ENCODE results near the gene IFNGR1.

Gene IFNGR1

DNA sequence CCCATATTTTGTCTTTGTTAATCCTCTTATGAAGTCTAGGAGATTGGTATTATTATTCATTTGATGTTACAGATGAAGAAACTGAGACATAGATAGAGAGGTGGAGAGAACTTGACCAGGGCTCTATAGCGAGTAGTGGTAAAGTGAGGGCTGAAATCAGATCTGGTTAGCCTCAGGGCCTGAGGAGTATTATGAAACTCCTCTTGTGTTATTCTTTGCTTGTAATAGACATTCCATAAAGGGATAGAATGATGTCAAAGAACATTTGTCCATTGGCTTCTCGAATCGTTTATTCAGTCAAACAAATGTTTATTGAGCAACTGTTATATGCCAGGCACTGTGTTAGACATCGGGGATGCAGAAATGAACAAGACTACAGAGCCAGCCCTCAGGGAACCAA lies 45.7 kb downstream of the IFNGR1 start, which contains the start of gene IL22RA2:
Gene IL22RA2, minus strand, starts transcription at position 144 of the 400 bp plus-strand sequence. CDS start 11,895 bp downstream, outside the sequence.
- no peak for DNase-seq

DNA sequence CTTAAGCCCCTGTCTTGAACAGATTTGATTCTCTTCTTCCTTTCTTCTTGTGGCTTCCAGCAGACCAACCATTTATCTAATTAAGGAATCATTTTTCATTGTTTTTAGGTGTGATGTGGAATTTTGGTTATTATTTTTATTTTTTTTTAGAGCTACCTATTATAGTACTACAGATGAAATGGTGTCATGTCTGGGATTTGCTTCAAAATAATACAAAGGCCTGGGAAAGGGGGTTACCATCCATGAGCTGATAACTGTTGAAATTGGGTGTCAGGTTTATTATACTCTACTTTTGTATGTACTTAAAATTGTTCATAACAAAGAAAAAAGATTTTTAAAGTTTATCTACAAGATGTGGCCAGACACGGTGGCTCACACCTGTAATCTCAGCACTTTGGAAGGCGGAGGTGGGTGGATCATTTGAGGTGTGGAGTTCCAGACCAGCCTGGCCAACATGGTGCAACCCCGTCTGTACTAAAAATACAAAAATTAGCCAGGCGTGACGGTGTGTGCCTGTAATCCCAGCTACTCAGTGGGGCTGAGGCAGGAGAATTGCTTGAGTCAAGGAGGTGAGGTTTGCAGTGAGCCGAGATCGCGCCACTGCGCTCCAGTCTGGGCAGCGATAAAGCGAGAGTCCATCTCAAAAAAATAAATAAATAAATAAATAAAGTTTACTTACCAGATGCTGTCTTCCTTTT lies 46.3 kb downstream of the IFNGR1 start:
- no peak for DNase-seq

DNA sequence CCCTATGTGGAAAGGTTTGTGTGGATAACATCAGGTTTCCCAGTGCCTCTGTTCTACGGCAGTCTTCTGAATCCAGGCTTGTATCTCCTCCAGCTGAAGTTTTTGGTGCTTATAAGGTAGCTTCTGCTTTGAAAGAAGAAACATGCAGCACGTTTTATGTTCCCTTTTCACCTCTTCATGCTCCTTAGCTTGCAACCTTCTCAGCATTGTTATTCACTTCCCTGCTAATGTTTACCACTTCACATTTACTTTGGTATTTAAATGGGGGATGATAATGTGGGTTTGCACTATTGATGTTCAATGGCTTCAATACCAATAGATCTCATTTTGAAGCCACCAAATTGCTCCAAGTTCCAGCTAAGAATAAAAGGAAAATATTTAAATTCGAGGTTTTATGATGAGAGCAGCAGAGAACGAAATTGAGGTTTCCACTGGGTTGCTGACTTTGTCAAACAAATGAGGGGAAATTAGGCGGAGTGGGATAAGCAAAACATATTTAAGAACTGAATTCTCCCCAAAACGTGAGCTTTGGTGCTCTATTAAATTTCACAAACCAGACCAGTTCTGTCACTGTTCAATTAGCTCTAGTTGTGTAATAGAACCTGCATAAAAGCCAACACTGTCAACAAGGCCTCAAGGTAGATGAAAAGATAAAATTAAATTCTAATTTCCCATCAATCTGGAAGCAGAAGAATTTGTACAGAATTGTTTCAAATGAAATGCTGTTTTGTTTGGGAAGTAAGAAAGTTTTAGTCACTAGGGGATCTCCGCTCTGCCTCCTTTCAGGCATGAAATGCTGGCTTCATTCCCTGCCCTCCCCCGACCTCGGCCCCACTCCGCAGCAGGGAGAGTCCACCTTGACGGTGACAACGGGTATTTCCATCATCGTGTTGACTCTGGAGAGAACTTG lies 47.1 kb downstream of the IFNGR1 start:
- no peak for DNase-seq

DNA sequence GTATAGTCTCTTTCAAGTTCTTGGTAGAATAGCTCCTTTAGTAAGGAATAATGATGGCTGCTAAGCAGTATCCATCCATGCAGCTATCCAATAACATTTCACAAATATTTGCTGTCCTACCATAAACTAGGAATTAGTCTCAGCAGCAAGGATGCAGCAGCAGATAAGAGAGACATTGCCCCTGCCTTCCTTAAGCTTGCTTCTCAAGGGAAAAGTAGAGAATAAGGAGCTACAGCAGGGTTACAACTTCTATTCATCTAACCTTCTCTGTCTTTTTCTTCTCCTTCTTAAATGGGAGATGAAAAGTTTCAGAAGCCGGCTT lies 48.2 kb downstream of the IFNGR1 start:
- DNase-seq = no peak

DNA sequence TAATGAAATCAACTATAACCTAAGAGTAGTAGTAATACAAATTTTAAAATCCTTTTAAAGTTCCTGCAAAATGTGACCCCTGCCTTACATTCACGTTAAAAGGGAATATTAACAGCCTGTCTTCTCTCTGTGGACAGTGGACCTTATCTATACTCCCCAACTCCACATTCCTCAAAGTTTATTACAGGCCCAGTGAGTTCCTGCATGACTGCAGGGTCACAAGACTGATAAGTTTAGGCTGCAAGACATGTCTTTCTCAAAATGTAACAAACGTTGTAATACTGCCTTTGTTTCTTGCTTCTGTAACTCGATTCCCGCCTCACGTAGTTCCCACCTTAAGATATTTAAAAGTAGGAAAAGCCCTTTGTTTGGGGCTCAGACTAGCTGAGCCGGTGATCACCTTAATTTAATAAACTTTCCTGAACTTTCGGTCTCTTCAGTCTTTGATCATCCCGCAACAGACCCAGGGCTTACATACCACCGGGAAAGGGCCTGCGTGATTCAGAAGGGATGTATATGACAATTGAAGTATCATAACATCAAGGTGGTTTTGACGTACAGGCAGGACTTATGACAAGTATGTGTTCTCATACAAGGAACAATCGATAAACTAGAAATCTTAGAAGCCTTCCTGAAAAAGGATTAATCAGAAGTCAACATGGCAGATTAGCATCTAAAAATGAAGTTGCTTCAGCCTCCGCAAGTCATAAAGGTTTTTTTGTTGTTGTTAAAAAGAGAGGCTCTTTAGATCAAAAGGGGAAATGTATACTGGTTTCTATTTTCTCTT lies 48.7 kb downstream of the IFNGR1 start:
- no peak for DNase-seq

DNA sequence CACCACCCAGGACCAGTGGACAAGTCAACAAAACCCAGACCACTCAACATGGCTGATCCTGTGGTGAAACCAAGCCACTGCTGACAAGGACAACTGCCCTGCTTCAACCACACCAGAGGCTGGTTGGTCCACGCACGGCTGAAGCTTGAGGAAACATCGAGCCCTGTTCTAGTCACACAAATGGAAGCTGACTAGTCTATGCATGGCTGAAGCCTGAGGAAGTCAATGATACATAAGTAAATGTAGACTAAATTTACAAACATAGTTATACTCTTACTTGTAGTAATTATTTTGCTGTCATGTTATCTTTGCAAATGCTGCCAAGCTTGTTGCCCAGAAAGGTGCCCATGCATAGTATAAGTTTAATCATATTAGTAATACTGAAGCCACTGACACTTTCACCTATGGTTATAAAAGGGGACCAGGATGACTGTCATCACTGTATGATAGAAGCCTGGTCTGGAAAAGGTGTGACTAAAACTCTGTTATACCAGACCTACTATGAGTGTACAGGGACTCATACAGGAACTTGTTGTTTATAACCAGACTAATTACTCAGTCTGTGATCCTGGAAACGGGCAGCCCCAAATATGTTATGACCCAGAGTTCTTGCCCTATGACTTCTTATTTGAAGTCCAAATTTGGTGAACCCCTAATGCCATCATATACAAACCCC lies 51.3 kb downstream of the IFNGR1 start:
- DNase-seq = no peak

DNA sequence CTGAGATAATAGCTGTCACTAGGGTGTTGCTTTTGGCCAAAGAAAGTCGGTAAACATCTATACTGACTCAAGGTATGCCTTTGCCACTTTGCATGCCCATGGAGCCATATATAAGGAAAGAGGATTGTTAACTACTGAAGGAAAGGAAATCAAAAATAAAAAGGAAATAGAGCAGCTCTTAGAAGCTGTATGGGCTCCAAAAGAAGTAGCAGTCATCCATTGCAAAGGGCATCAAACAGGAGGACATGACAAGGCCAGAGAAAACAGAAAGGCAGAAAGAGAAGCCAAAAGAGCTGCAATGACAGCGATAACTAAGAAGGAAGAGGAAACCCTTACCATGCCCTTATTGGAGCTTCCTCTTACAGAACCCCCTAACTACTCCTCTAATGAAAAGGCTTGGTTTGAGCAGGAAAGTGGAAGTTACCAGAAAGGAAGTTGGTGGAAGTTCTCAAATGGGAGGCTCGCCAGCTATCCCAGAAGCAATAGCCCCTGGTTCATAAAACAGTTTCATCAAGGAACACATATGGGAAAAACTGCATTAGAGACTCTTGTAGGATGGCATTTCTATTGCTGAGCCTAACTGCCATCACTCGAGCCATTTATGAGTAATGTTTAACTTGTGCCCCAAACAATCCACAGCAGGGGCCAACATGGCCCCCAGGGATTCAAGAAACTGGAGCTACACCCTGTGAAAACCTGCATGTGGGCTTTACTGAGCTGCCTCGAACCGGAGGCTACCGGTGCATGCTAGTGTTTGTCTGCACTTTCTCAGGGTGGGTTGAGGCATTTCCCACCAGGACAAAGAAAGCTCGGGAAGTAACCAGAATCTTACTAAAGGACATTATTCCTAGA lies 52.7 kb downstream of the IFNGR1 start:
- DNase-seq = no peak

DNA sequence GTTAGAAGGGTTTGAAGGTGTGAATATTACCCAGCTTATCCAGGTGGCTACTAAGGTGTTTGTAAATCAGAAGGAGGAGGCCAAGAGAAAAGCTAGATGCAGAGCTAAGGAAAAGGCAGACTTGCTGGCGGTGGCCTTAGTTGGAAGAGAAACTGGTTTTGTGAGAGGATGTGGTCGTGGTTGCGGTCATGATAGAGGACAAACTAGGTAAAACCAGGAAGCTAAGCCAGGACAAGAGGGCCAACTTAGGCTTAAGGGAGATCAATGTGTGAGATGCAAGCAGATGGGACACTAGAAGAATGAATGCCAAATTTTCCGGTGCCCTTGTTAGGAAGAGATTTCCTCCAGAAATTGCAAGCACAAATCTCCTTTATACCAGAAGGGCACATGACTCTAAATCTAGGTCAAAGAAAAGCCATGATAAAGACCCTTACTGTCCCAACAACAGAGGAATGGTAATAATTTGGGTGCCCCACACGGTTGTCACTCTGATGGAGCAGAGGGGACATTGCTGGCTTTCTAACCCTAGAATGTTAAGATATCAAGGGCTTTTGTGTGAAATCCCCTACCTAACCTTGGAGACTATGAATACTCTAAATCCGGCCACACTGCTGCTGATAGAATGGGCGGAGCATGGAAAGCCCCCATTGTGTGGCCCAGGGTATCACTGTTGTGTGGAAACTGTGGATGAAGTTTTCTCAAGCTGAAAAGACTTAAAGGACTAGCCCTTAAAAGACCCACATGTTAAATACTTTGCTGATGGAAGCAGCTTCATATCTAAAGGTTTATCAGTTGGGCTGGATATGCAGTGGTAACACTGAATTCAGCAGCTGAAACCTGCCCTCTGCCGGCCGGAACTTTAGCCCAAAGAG lies 53.6 kb downstream of the IFNGR1 start:
- DNase-seq = peak; percentile 39 to 54

DNA sequence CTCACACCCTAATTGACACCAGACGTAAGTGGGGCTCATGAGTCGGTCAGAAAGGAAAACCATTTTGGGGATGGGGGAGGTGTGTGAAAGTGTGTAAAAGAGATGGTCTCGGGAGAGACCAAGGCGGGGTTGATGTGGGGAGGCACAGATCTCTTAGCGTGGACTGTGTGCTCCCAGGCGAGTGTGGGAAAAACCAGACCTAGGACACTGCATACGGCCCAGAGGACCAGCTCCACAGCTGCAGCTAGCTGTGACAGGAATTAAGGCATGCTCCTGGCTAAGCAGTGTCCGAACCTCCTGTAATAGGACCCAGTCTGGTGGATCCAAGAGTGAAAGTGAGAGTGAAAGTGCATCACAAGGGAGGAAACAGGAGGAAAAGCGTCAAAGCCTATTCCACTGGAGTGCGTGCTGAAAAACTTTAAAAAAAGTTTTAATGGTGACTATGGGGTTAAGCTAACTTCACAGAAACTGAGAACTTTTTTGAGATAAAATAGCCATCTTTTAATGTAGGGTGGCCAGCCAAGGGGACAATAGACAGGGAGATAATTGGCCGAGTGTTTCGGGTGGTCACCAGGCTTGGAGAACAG lies 55.4 kb downstream of the IFNGR1 start:
- DNase-seq = no peak

DNA sequence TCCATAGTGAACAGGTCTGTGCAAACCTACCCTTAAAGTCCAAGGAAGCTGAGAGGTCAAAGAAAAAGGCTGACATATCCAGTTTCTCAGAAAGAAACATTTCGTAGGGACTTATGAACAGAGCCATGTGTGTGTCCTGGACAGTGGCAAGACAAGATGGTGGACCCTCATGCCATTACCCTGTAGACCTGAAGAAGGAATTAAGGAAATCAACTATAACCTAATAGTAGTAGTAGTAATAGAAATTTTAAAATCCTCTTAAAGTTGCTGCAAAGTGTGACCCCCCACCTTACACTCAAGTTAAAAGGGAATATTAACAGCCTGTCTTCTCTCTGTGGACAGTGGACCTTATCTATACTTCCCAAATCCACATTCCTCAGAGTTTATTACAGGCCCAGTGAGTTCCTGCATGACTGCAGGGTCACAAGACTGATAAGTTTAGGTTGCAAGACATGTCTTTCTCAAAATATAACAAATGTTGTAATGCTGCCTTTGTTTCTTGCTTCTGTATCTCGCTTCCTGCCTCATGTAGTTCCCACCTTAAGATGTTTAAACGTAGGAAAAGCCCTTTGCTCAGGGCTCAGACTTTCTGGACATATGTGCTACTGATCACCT lies 56.4 kb downstream of the IFNGR1 start:
- no peak for DNase-seq

DNA sequence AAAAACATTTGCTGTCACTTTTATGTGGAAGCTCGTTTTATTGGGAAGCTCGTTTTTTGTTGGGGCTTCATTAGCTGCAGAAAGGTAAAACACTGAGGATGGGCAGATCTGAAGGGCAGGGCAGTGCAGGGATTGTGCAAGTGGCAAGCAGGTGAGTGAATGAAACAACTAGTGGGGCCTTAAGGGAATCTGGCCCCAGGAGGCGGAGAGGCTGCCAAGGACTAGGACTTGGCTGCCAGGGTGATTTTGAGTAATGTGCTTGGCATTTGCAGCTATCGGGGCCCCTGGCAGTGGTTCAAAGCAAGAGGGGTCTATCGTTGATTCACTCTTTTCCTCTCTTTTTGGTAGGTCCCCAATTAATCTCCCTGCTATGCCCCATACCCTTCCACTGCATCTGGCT lies 57.2 kb downstream of the IFNGR1 start:
- no peak for DNase-seq

DNA sequence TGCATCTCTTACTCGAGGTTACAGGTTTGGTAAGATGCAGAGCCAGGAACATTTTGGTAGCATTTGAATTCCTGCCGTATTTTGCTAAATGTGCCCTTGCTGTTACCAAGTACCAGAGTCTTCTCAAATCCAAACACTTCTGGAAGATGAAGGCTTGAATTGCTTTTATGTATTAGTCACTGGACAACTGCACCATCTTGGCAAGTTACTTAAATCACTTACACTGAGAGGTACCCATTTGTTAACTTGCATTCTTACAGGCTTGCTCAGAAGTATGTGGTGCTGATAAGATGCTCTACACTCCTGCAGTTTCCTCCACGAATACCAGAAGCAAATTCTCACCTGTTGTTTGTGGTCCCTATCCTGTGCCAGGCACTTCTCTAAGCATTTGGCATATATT lies 58.4 kb downstream of the IFNGR1 start:
- DNase-seq = no peak

DNA sequence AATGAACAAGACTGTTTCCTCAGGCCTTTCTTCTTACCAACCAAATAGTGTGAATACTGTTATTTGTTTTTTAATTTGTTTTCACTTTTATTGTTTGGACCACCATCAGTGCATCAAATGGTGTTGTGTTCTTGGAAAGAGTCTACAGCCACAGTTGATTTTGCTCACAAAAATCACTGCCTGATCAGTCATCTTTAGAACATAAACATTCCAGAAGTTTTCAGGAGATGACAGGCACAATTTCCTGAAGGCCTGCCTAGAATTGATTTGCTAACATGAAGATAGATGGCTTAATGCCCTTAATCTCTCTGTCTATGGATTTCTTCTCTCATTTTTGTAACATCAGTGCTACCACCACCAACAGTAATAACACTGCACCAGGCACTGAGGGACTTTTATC lies 59.3 kb downstream of the IFNGR1 start:
- DNase-seq = no peak

DNA sequence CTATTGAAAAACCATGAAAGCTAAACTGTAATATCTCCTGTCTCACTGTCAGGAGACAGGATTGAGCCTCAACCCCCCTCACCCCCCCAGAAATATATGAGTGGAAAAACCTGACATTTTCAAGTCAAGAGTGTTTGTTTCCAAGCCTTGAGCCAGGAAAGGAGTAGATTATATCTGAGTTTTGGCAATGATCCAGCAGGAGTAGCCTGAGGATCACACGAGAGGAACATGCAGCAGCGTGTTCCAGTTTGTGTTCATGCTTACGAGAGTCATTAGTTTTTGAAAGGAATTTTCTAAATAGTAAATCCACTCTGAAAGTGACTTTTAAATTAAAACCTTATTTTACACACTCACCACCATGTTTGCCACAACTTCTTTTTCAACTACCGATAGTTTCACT lies 61.6 kb downstream of the IFNGR1 start:
- DNase-seq = no peak

DNA sequence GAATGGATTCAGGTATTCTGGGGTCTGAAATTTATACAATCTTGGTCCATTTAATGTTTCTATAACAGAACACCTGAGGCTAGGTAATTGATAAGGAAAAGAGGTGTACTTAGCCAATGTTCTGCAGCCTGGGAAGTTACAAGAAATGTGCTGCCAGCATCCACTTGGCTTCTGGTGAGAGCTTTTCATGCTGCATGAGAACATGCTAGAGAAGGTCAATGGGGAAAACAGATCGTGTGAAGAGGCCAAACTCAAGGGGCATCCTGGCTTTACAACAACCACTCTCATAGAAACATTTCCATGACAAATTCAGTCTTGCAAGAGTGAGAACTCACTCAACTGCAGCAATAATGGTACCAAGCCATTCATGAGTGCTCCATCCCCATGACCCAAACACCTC lies 62.5 kb downstream of the IFNGR1 start:
- no peak for DNase-seq

DNA sequence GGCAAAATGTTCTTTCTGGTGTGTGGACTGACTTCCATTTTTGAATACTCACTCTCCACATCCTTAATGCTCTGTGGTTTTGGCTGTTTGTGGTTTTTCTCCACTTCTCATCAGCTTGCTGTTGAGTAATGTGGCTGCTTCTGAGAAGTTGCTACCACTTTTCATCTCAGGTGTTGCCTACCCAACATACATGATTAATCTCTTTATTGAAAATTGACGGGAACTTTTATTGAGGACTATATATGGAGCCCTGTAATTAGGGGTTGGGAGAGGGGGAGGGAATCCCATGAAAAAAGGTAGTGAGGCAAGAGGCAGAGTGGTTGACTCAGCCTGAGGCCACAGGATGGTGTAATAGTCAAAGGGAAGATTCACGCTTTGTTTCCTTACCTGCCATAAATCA lies 63.4 kb downstream of the IFNGR1 start:
- no peak for DNase-seq

DNA sequence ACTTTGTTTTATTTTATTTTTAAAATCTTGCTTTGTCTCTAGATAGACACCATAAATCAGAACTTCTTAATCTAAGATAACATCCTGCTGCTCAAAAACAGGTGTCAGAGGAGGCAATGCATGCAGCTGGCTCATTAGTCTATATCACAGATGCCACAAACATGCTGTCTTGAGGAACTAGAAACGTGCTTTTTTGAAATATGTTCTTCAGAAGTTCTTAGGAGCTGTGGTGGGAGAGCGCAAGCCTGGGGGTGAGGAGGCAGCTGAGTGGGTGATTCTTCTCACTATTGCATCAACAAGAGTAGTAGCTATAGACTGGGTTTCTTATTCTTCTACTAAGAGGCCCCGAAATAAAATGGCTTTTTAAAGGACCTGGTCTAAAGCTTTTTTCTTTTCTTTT lies 69.1 kb downstream of the IFNGR1 start:
- no peak for DNase-seq

DNA sequence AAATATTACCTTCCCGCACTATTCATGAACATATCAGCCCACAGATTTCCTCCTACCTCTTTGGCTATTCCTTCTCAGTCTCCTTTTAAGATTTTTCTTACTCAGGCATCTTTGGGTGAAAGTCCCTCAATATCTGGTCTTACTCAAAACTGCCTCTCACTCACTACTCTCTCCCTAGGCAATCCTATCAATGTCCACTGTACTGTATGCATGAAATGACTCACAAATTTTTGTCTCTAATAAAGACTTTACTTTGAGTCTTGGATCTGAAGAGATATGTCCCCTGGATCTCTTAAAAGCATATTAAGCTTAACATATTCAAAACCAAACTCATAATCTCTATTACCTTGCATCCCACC lies 70.2 kb downstream of the IFNGR1 start:
- no peak for DNase-seq

DNA sequence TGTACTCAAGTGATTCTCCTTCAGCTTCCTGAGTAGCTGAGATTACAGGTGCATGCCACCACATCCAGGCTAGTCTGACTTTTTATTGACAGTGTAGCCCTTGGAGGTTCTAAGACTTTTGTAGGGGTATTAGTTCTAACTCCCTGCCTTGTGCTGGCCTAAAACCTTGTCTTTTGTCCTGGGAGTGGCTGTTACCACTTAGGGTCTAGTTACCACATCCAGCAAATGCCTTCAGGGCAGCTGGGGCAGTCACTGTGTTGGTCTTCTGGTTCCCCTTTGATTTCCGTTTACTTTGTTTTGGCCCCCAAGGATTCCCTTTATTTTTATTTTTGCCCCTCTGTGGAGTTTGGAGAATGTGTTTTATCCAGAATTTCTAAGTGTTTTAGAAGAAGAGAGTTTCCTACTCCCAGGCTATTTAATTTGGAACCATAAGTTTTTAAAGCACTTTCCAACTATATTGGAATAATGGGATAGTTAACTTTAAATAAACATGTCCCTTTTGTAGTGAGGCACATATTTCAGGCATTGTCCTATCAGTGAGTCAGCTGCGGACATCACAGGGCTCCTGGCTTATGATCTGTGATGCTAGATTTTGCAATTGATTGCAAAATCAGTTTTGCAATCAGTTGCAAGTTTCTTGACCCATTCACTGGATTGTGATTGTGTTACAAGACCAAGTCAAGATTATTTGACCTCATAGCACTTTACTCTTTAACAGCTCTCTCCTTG lies 70.7 kb downstream of the IFNGR1 start:
- DNase-seq = no peak
